Measurements from ENCODE around the gene MRPL18.
"Not testable (repeated sequence)": the region's sequence is repeated elsewhere in the genome, so short reads cannot be mapped to it uniquely, and the experiment has no call there.

Gene MRPL18

GRCh38 chr6:159805440-159806020 is 15.3 kb downstream of the MRPL18 start:
- DNase-seq (ENCODE audit: insufficient read length): no peak
- FAIRE-seq: no peak
- TF ChIP-seq TAF1 (IDR thresholded peaks at IDR 0.05; ENCODE audit: borderline replicate concordance, low read depth, low read length): no peak
- no peak for TF ChIP-seq POLR2A (IDR thresholded peaks at IDR 0.05; ENCODE audit: low read depth, low read length)
- TF ChIP-seq POLR2AphosphoS5 (IDR thresholded peaks at IDR 0.05; ENCODE audit: low read depth, low read length): no peak

GRCh38 chr6:159806021-159806458 is 15.8 kb downstream of the MRPL18 start:
- FAIRE-seq: no peak
- no peak for DNase-seq (ENCODE audit: insufficient read length)
- TF ChIP-seq POLR2A (IDR thresholded peaks at IDR 0.05; ENCODE audit: low read depth, low read length) (no peak), POLR2AphosphoS5 (IDR thresholded peaks at IDR 0.05; ENCODE audit: low read depth, low read length) (no peak), TAF1 (IDR thresholded peaks at IDR 0.05; ENCODE audit: borderline replicate concordance, low read depth, low read length) (no peak)

GRCh38 chr6:159807150-159807858 is 17.0 kb downstream of the MRPL18 start:
- TF ChIP-seq POLR2AphosphoS5 (IDR thresholded peaks at IDR 0.05; ENCODE audit: low read depth, low read length) (no peak), TAF1 (IDR thresholded peaks at IDR 0.05; ENCODE audit: borderline replicate concordance, low read depth, low read length) (no peak), POLR2A (IDR thresholded peaks at IDR 0.05; ENCODE audit: low read depth, low read length) (no peak)
- FAIRE-seq (no peak), DNase-seq (ENCODE audit: insufficient read length) (no peak)

- FAIRE-seq (no peak), DNase-seq (ENCODE audit: insufficient read length) (no peak)
- TF ChIP-seq TAF1 (IDR thresholded peaks at IDR 0.05; ENCODE audit: borderline replicate concordance, low read depth, low read length) (no peak), POLR2A (IDR thresholded peaks at IDR 0.05; ENCODE audit: low read depth, low read length) (no peak), POLR2AphosphoS5 (IDR thresholded peaks at IDR 0.05; ENCODE audit: low read depth, low read length) (no peak)
These were observed 18.4 kb downstream of the MRPL18 start for GRCh38 chr6:159808647-159809046.

- no peak for DNase-seq (ENCODE audit: insufficient read length)
These were observed 18.9 kb downstream of the MRPL18 start for GRCh38 chr6:159809149-159809548.

GRCh38 chr6:159813781-159814180 is 23.5 kb downstream of the MRPL18 start:
- FAIRE-seq: no peak
- no peak for TF ChIP-seq POLR2A (IDR thresholded peaks at IDR 0.05; ENCODE audit: low read depth, low read length)
- TF ChIP-seq TAF1 (IDR thresholded peaks at IDR 0.05; ENCODE audit: borderline replicate concordance, low read depth, low read length): no peak
- TF ChIP-seq POLR2AphosphoS5 (IDR thresholded peaks at IDR 0.05; ENCODE audit: low read depth, low read length): no peak
- DNase-seq (ENCODE audit: insufficient read length): no peak

More at GRCh38 chr6:159809149-159809548, 18.9 kb downstream of the MRPL18 start:
- no peak for FAIRE-seq
- TF ChIP-seq POLR2AphosphoS5 (IDR thresholded peaks at IDR 0.05; ENCODE audit: low read depth, low read length): no peak

- no peak for DNase-seq (ENCODE audit: insufficient read length)
These were observed 25.1 kb downstream of the MRPL18 start for GRCh38 chr6:159815410-159815809.

GRCh38 chr6:159816775-159817174 is 26.5 kb downstream of the MRPL18 start:
- DNase-seq (ENCODE audit: insufficient read length); FAIRE-seq: not testable (repeated sequence)

More at GRCh38 chr6:159815410-159815809, 25.1 kb downstream of the MRPL18 start:
- no peak for TF ChIP-seq POLR2AphosphoS5 (IDR thresholded peaks at IDR 0.05; ENCODE audit: low read depth, low read length)
- no peak for TF ChIP-seq TAF1 (IDR thresholded peaks at IDR 0.05; ENCODE audit: borderline replicate concordance, low read depth, low read length)
- no peak for TF ChIP-seq POLR2A (IDR thresholded peaks at IDR 0.05; ENCODE audit: low read depth, low read length)
- FAIRE-seq: no peak

GRCh38 chr6:159817951-159818739 is 27.9 kb downstream of the MRPL18 start:
- DNase-seq (ENCODE audit: insufficient read length) (no peak), FAIRE-seq (no peak)
- no peak for TF ChIP-seq TAF1 (IDR thresholded peaks at IDR 0.05; ENCODE audit: borderline replicate concordance, low read depth, low read length)
- TF ChIP-seq POLR2A (IDR thresholded peaks at IDR 0.05; ENCODE audit: low read depth, low read length): no peak
- TF ChIP-seq POLR2AphosphoS5 (IDR thresholded peaks at IDR 0.05; ENCODE audit: low read depth, low read length): no peak

- TF ChIP-seq POLR2A (IDR thresholded peaks at IDR 0.05; ENCODE audit: low read depth, low read length) (no peak), TAF1 (IDR thresholded peaks at IDR 0.05; ENCODE audit: borderline replicate concordance, low read depth, low read length) (no peak)
- DNase-seq (ENCODE audit: insufficient read length) (no peak), FAIRE-seq (no peak)
These were observed 28.8 kb downstream of the MRPL18 start for GRCh38 chr6:159819098-159819497.

GRCh38 chr6:159819932-159820640 is 29.8 kb downstream of the MRPL18 start:
- TF ChIP-seq POLR2A (IDR thresholded peaks at IDR 0.05; ENCODE audit: low read depth, low read length): no peak
- TF ChIP-seq POLR2AphosphoS5 (IDR thresholded peaks at IDR 0.05; ENCODE audit: low read depth, low read length): no peak
- TF ChIP-seq TAF1 (IDR thresholded peaks at IDR 0.05; ENCODE audit: borderline replicate concordance, low read depth, low read length): no peak
- FAIRE-seq (peak; percentile 70), DNase-seq (ENCODE audit: insufficient read length) (peak; percentile 39)

Measured in GM12892 (cell line).